Neural cell (in vitro differentiated cells): ENCODE data around the gene HDAC4. TPM values are rescaled to one million over a fixed set of nuclear protein-coding genes. Genes with fewer than 3 reads are reported as not detected.

Experiments used
- H2AFZ ChIP-seq: fragments of 200-600, 300-800 bp; sonication (generic), shearing (Covaris generic); 2 replicates; pipeline ENCODE4 v1.6.0; 2014; ENCODE audit warnings: low read depth, mild to moderate bottlenecking, antibody characterized with exemption, low read length, moderate library complexity
- H3F3A ChIP-seq: fragments of 200-600 bp; shearing (Covaris generic); 2 replicates; pipeline ENCODE4 v1.6.1; 2016; ENCODE audit warnings: mild to moderate bottlenecking, moderate library complexity, mixed read lengths, antibody characterized with exemption, low read length; ENCODE audit not compliant: insufficient read depth, poor library complexity, severe bottlenecking
- H3K27ac ChIP-seq: fragments of 200-600, 300-800 bp; sonication (generic), shearing (Covaris generic); 2 replicates; pipeline ENCODE4 v1.5.1; 2014; ENCODE audit warnings: mild to moderate bottlenecking, low read length, moderate library complexity
- H3K27me3 ChIP-seq: fragments of 300-800, 200-600 bp; sonication (generic), shearing (Covaris generic); 2 replicates; pipeline ENCODE4 v1.6.0; 2014; ENCODE audit warnings: mild to moderate bottlenecking, low read depth, low read length, moderate library complexity; ENCODE audit not compliant: insufficient read depth
- H3K36me3 ChIP-seq: fragments of 300-800, 200-600 bp; sonication (generic), shearing (Covaris generic); 2 replicates; pipeline ENCODE4 v1.5.1; 2014; ENCODE audit warnings: mild to moderate bottlenecking, antibody characterized with exemption, low read length, moderate library complexity; ENCODE audit not compliant: insufficient read depth
- H3K4me2 ChIP-seq: fragments of 300-800, 200-600 bp; sonication (generic), shearing (Covaris generic); 2 replicates; pipeline ENCODE4 v1.6.0; 2014; ENCODE audit warnings: mild to moderate bottlenecking, low read length
- H3K4me3 ChIP-seq: fragments of 300-800, 200-600 bp; sonication (generic), shearing (Covaris generic); 2 replicates; pipeline ENCODE4 v1.5.1; 2014; ENCODE audit warnings: mild to moderate bottlenecking, low read length, moderate library complexity
- H3K79me2 ChIP-seq: fragments of 200-600 bp; shearing (Covaris generic); replicated peaks from 2 replicates; pipeline ENCODE4 v1.6.0; 2014; ENCODE audit warnings: mild to moderate bottlenecking, low read length, moderate library complexity; ENCODE audit not compliant: insufficient read depth
- H3K9ac ChIP-seq: fragments of 300-800, 200-600 bp; sonication (generic), shearing (Covaris generic); 2 replicates; pipeline ENCODE4 v1.6.1; 2016; ENCODE audit warnings: mild to moderate bottlenecking, low read length, mixed read lengths
- H3K9me2 ChIP-seq: fragments of 200-600 bp; shearing (Covaris generic); 2 replicates; pipeline ENCODE4 v1.6.1; 2016; ENCODE audit warnings: mild to moderate bottlenecking, low read length, mixed read lengths; ENCODE audit not compliant: insufficient read depth
- H3K9me3 ChIP-seq: fragments of 200-600, 300-800 bp; sonication (generic), shearing (Covaris generic); 2 replicates; pipeline ENCODE4 v1.6.1; 2016; ENCODE audit warnings: mild to moderate bottlenecking, mixed run types, low read length, moderate library complexity, mixed read lengths
- H4K20me1 ChIP-seq: fragments of 200-600 bp; shearing (Covaris generic); 2 replicates; pipeline ENCODE4 v1.6.1; 2016; ENCODE audit warnings: mild to moderate bottlenecking, mixed run types; ENCODE audit not compliant: insufficient read depth
- CTCF ChIP-seq: fragments of 450-650 bp; IDR thresholded peaks from 2 replicates; pipeline ENCODE4 v1.5.1; 2014; ENCODE audit warnings: antibody characterized with exemption, mild to moderate bottlenecking, moderate library complexity; ENCODE audit not compliant: poor library complexity, severe bottlenecking
- EP300 ChIP-seq: fragments of 450-650 bp; conservative IDR thresholded peaks from 2 replicates; pipeline ENCODE4 v1.6.1; 2014; ENCODE audit warnings: antibody characterized with exemption, mild to moderate bottlenecking, moderate library complexity; ENCODE audit not compliant: poor library complexity, severe bottlenecking
- EZH2 ChIP-seq: fragments of 200-600, 300-800 bp; shearing (Covaris generic), sonication (generic); IDR thresholded peaks from 2 replicates; pipeline ENCODE4 v1.6.1; 2014; ENCODE audit warnings: antibody characterized with exemption, low read length, borderline replicate concordance, mild to moderate bottlenecking; ENCODE audit not compliant: insufficient read depth, poor library complexity, severe bottlenecking
- MXI1 ChIP-seq: fragments of 450-650 bp; conservative IDR thresholded peaks from 2 replicates; pipeline ENCODE4 v1.6.1; 2014; ENCODE audit warnings: antibody characterized with exemption, mild to moderate bottlenecking; ENCODE audit not compliant: poor library complexity, severe bottlenecking
- POLR2AphosphoS5 ChIP-seq: IDR thresholded peaks from 2 replicates; pipeline ENCODE4 v1.6.1; 2012
- RAD21 ChIP-seq: fragments of 450-650 bp; conservative IDR thresholded peaks from 2 replicates; pipeline ENCODE4 v1.6.1; 2014; ENCODE audit warnings: antibody characterized with exemption, mild to moderate bottlenecking, moderate library complexity
- REST ChIP-seq: IDR thresholded peaks from 2 replicates; pipeline ENCODE4 v1.6.1; 2012; ENCODE audit warnings: borderline replicate concordance
- SMC3 ChIP-seq: fragments of 450-650 bp; conservative IDR thresholded peaks from 2 replicates; pipeline ENCODE4 v1.6.1; 2014; ENCODE audit warnings: antibody characterized with exemption, mild to moderate bottlenecking, moderate library complexity; ENCODE audit not compliant: poor library complexity
- TAF1 ChIP-seq: IDR thresholded peaks from 2 replicates; pipeline ENCODE4 v1.6.1; 2012; ENCODE audit warnings: low read depth
- polyA plus RNA-seq: library from polyadenylated mRNA; depleted of rRNA; stranded (reverse); fragments of >200 nt; gene quantifications from 2 replicates; pipeline ENCODE4 v1.2.3, GENCODE V29; 2014

Gene HDAC4
- polyA plus RNA-seq, 1 donor from 2014 or later, result 3.4 TPM

- H4K20me1 ChIP-seq, result no peaks in the 10 kb centered on the region
- no peak overlapping the region for H3K4me3 ChIP-seq
- no peaks in the 10 kb centered on the region for H3K36me3 ChIP-seq
- H2AFZ ChIP-seq, result no peak overlapping the region
- TF ChIP-seq MXI1 (no peak), CTCF (no peak), SMC3 (no peak), EP300 (no peak), POLR2AphosphoS5 (no peak), RAD21 (no peak), TAF1 (no peak), EZH2 (no peak), REST (no peak)
- no peak overlapping the region for H3K27ac ChIP-seq
- no peaks in the 10 kb centered on the region for H3F3A ChIP-seq
- no peak overlapping the region for H3K9ac ChIP-seq
- H3K9me3 ChIP-seq, result no peaks in the 10 kb centered on the region
- no peaks in the 10 kb centered on the region for H3K79me2 ChIP-seq
- no peaks in the 10 kb centered on the region for H3K9me2 ChIP-seq
- H3K27me3 ChIP-seq, result no peaks in the 10 kb centered on the region
- H3K4me2 ChIP-seq, result no peak overlapping the region
Measured at GRCh38 chr2:239087046-239087710, 313.6 kb downstream of the HDAC4 start.

- H3K4me3 ChIP-seq, result no peak overlapping the region
- no peaks in the 10 kb centered on the region for H3K27me3 ChIP-seq
- H3K9ac ChIP-seq, result no peak overlapping the region
- no peaks in the 10 kb centered on the region for H3K79me2 ChIP-seq
- H3K36me3 ChIP-seq, result no peaks in the 10 kb centered on the region
- H2AFZ ChIP-seq, result no peak overlapping the region
- TF ChIP-seq TAF1 (no peak), RAD21 (no peak), CTCF (no peak)
- H3K4me2 ChIP-seq, result no peak overlapping the region
- H4K20me1 ChIP-seq, result no peaks in the 10 kb centered on the region
- no peaks in the 10 kb centered on the region for H3K9me3 ChIP-seq
- H3F3A ChIP-seq, result no peaks in the 10 kb centered on the region
- H3K9me2 ChIP-seq, result no peaks in the 10 kb centered on the region
- no peak overlapping the region for H3K27ac ChIP-seq
Measured at GRCh38 chr2:239086325-239087020, 314.3 kb downstream of the HDAC4 start.
